ENCODE data around the gene GPR146.

The GPR146 gene

DNA sequence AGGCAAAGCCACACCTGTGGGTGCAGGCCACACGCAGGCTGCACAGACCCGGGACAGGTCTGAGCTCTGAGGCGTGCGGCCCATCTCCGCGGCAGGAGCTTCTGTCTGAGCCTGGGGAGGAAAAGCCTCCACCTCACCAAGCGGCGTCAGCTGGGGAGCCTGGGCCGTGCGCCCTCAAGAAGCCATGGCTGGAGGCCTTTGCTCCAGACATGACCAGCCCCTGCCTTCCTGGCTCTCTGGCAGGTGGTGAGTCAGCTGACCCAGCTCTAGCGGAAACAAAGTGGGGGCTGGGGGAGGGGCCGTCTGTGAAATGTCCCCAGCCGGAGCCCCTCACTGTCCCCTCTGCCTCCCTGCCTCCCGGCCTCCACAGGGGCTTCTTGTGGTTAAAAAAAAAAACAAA is 56.0 kb downstream of the GPR146 start:
- DNase-seq: no peak
- ATAC-seq: no peak
- no peaks in the 10 kb centered on the region for H3K9me3 Mint-ChIP-seq
- H3K4me1 Mint-ChIP-seq: peaks cover 19% of the 10 kb centered on the region
- H3K27me3 Mint-ChIP-seq: no peaks in the 10 kb centered on the region
- H3K27ac Mint-ChIP-seq: no peak overlapping the region
- peaks cover 9% of the 10 kb centered on the region for H3K36me3 Mint-ChIP-seq (ENCODE audit: low read depth)
- H3K4me3 Mint-ChIP-seq: no peak overlapping the region

DNA sequence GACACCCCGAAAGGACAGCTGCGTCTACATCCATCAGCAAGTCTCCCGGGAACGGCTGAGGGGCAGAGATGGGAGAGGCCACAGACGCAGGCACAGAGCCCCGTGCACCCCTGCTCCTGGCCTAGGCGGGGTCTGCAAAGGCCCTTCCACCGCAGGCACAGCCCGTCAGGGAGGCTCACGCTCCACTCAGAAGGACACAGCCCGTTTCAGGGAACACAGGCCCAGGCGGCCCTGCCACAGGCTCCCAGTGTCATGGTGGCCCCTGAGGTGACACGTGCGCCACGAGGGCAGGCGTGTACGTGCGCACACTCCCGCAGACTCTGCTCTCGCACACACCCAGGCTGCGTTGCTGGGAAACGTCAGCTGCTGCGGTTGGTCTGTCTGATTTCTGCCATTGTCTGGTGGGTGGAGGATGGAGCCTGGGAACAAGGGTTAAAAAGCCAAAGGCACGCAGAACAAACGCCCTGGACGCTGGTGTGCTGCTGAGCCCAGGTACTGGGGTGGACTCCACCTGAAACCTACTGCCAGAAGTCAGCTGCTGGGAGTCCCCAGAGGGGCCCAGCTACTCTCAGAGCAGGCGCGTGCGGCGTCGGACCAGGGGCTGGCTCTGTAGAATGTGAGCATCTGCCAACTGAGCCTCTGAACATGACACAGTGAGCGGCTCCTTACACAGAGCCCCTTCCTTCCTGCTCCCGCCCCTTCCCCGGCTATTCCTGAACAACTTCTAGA is 56.7 kb downstream of the GPR146 start:
- H3K4me3 Mint-ChIP-seq: no peak overlapping the region
- ATAC-seq (no peak), DNase-seq (no peak)
- no peaks in the 10 kb centered on the region for H3K9me3 Mint-ChIP-seq
- H3K4me1 Mint-ChIP-seq: peaks cover 19% of the 10 kb centered on the region
- peaks cover 9% of the 10 kb centered on the region for H3K36me3 Mint-ChIP-seq (ENCODE audit: low read depth)
- H3K27me3 Mint-ChIP-seq: no peaks in the 10 kb centered on the region
- no peak overlapping the region for H3K27ac Mint-ChIP-seq

DNA sequence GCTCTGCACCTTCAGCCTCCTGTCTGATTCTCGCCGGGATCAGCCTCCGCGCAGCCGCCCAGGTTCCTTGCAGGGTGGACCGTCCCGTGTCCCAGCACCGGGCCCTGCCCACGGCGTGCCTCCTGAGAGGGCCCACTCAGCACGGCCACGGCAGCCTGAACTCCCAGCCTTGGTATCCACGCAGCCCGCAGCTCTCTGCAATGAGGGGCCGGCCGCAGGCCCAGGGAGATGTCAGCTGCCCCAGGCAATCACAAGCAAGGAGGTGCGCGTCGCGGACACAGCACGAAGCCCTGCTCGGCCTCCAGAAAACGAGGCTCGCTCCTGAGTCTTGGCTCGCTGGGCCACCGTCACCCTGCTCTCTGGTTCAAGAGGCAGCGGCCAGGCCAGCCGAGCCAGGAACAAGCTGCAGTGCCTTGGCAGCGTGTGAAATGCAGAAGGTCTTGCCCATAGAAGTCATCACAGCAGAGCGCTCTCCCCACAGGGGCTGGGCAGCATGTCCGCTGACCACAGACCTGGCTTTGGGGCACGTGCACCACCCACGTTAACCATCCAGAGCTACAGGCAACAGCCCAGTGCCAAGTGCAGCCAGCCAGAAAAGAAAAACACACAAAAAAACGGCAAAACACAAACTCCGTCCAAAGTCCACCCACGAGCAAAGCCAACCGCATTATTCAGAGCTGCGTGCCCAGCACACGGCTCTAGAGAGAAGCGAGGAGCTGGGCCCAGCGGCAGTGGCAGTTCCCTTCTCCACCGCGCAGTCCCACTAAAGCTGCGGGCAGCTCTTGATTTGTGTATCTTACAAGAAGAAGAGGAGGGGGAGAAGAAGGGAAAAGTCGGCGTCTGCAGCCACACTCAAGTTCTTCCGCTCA is 57.5 kb downstream of the GPR146 start:
- no peak for ATAC-seq
- no peak for DNase-seq
- no peak overlapping the region for H3K4me3 Mint-ChIP-seq
- H3K36me3 Mint-ChIP-seq (ENCODE audit: low read depth): peaks cover 9% of the 10 kb centered on the region
- no peak overlapping the region for H3K27ac Mint-ChIP-seq
- no peaks in the 10 kb centered on the region for H3K27me3 Mint-ChIP-seq
- H3K4me1 Mint-ChIP-seq: peaks cover 19% of the 10 kb centered on the region
- no peaks in the 10 kb centered on the region for H3K9me3 Mint-ChIP-seq

DNA sequence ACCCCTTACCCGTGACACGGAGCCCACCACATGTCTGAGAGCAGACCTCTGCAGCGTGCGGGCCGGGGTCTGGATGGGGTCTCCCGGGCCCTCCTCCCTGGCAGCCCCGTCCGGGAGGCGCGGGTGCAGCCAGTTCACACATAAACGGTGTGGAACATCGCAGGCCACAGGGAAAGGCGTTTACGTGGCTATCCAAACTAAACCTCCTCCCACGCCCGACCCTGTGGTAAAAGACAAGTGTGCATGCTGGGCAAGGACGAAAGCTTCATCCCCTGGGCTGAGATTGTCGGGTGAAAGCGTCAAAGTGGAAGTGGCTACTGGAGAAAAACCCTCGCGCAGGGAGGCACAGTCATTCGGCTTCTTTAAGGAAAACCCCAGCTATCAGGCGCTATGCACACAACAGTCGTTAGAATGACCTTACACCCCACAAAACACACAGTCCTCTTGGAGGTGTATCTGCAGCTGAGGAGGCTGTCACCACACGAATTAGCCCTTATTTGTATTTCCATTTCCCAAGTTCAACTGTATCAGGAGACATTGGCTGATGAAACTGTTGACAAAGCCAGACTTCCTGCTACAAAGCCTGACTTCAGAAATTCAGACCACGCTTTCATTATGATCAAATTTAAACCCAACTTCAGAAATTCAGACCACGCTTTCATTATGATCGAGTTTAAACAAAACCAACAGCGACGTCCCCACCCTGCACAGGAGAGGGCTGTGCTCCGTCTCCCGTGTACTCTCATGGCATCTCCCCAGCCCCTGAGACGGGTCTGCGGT is 58.9 kb downstream of the GPR146 start:
- peak; percentile 69 for ATAC-seq

DNA sequence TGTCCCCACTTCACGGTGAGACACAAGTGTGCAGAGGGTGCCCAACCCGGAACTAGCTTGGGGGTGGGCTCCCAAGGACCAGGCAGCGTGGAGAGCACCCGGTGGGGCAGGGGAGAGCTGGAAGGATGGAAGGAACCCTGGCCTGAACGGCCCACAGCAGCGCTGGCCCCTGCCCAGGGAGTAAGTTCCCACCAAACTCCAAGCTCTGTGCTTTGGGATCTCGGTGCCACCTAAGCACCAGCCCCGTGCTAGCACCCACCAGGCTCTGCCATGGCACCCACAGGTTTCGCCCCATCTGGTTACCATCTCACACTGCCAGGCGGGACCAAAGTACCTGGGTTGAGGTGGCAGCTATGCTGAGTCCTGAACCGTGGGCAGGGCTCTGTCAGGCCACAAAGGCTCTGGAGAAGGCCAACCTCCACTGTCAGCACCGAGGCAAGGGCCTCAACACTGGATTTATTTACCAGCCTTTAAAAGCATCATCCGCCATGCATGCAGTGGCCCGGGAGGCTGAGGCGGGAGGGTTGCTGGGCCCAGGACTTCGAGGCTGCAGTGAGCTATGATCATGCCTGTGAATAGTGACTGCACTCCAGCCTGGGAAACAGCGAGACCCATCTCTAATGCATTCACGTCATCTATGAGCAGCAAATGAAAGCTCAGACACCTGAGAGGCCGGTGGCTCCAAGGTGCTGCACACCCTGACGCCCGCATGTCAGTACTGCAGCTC is 59.6 kb downstream of the GPR146 start:
- DNase-seq (no peak), ATAC-seq (no peak)
- peak overlapping the region; percentile 69 for H3K27ac Mint-ChIP-seq
- no peaks in the 10 kb centered on the region for H3K36me3 Mint-ChIP-seq (ENCODE audit: low read depth)
- no peaks in the 10 kb centered on the region for H3K27me3 Mint-ChIP-seq
- H3K9me3 Mint-ChIP-seq: no peaks in the 10 kb centered on the region
- H3K4me1 Mint-ChIP-seq: peaks cover 19% of the 10 kb centered on the region
- H3K4me3 Mint-ChIP-seq: peak overlapping the region; percentile 6

More for the DNA sequence above, 58.9 kb downstream of the GPR146 start:
- H3K9me3 Mint-ChIP-seq: no peaks in the 10 kb centered on the region
- H3K27ac Mint-ChIP-seq: peak overlapping the region; percentile 69
- H3K4me3 Mint-ChIP-seq: peak overlapping the region; percentile 6
- H3K4me1 Mint-ChIP-seq: peaks cover 19% of the 10 kb centered on the region
- H3K27me3 Mint-ChIP-seq: no peaks in the 10 kb centered on the region
- peak; percentile 31 for DNase-seq
- H3K36me3 Mint-ChIP-seq (ENCODE audit: low read depth): peaks cover 3% of the 10 kb centered on the region

DNA sequence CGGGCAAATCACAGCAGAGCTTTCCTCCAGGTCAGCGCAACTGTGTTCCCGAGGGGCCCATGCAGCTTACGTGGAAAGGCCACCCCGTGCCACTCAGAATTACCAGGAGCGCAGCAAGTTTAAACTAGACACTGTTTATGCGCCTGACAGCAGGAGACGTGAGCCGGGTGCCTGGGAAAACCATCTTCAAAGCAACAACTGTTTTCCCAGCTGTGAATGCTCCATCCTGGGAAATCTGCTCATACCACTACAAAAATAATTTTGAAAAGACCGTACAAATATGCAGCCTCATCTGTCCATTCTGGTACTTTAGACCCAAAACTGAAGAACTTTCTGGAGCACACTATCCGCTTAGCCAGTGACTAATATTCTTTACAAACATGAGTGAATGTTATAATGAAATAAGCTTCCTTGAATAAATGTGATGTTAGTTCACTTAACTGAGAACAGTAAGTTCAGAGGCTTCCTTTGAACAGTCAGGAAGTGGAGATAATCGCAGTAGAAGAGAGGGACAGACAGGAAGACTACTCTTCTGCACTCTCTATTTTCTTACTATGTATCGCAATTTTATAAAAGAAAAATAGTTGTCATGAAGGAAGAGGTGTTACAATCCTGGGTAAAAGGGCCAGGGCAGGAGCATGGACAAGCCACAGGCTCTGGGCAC is 60.3 kb downstream of the GPR146 start:
- no peak for ATAC-seq
- H3K4me1 Mint-ChIP-seq: peaks cover 19% of the 10 kb centered on the region
- no peaks in the 10 kb centered on the region for H3K9me3 Mint-ChIP-seq
- no peak overlapping the region for H3K4me3 Mint-ChIP-seq
- no peak for DNase-seq
- no peaks in the 10 kb centered on the region for H3K36me3 Mint-ChIP-seq (ENCODE audit: low read depth)
- H3K27me3 Mint-ChIP-seq: no peaks in the 10 kb centered on the region
- H3K27ac Mint-ChIP-seq: no peak overlapping the region

- H3K4me3 Mint-ChIP-seq: no peak overlapping the region
- H3K36me3 Mint-ChIP-seq (ENCODE audit: low read depth): no peaks in the 10 kb centered on the region
- DNase-seq: no peak
- no peak overlapping the region for H3K27ac Mint-ChIP-seq
- no peaks in the 10 kb centered on the region for H3K9me3 Mint-ChIP-seq
- peaks cover 19% of the 10 kb centered on the region for H3K4me1 Mint-ChIP-seq
- no peak for ATAC-seq
- no peaks in the 10 kb centered on the region for H3K27me3 Mint-ChIP-seq
Measured at GRCh38 chr7:1105189-1105588, 60.8 kb downstream of the GPR146 start.

DNA sequence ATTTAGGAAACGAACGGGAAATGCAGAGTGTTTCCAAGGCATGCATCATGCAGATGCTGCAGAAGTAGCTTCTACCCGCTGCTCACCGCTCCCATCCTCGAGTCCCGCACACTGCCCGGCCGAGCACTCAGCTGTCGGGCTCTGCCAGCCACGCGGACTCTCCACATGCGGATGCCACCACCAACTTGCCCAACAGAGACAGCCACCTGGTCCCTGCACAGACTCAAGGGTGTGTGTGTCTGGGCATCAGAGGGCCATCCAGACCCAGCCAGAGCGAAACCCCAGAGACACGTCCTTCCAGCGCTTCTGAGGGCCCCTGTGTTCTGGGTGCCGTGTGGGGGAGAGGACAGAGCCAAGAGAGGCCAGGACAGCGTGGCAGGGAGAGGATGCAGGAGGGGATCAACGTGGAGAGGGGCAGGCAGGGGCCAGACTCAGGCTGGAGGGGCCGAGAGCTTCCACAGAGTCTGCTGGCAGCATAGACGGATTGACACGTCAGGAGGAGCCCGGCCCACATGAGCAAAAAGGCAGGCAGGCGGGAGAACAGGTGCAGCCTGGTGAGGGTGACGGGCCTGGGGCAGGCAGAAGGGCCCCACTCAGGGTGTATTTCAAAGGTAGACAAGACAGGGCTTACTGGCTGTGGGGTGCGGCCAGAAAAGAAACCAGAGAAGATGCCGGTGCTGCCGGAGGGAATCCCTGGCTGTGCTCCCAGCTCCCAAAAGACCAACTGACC is 61.9 kb downstream of the GPR146 start:
- DNase-seq: no peak
- no peak for ATAC-seq
- Mint-ChIP-seq H3K27me3 (no peaks in the 10 kb centered on the region), H3K4me1 (peaks cover 19% of the 10 kb centered on the region), H3K9me3 (no peaks in the 10 kb centered on the region), H3K27ac (no peak overlapping the region), H3K36me3 (ENCODE audit: low read depth) (no peaks in the 10 kb centered on the region), H3K4me3 (no peak overlapping the region)

DNA sequence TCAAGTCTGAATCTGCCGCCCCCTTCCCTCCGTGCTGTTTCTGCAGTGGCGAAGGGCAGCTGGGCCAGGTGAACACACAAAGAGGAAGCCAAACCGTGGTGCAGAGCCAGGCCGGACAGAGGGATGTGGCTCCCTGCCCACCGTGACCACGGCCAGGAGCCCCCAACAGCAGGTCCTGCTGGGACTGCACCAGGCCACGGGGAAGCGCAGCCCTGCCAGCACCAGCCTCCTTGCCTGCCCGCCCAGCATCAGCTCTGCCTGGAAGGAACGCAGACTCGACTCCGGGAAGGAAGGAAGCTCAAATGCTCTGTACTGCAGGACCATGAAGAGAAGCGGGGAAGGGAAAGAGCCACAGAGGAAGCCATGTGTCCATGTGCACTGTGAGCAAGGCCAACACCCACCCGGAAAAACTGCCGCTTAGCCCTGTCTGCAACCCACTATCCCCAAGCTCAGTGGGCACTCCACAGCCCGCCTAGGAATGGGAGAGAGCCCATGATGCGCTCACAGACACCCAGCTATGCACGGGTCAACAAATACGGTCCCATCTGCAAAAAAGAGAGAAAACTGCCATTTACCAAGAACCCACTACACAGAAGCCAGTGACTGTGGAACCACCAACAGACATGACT is 62.6 kb downstream of the GPR146 start:
- Mint-ChIP-seq H3K9me3 (no peaks in the 10 kb centered on the region), H3K4me3 (no peak overlapping the region), H3K4me1 (peaks cover 19% of the 10 kb centered on the region), H3K36me3 (ENCODE audit: low read depth) (no peaks in the 10 kb centered on the region), H3K27me3 (no peaks in the 10 kb centered on the region), H3K27ac (no peak overlapping the region)
- DNase-seq: no peak
- ATAC-seq: no peak

DNA sequence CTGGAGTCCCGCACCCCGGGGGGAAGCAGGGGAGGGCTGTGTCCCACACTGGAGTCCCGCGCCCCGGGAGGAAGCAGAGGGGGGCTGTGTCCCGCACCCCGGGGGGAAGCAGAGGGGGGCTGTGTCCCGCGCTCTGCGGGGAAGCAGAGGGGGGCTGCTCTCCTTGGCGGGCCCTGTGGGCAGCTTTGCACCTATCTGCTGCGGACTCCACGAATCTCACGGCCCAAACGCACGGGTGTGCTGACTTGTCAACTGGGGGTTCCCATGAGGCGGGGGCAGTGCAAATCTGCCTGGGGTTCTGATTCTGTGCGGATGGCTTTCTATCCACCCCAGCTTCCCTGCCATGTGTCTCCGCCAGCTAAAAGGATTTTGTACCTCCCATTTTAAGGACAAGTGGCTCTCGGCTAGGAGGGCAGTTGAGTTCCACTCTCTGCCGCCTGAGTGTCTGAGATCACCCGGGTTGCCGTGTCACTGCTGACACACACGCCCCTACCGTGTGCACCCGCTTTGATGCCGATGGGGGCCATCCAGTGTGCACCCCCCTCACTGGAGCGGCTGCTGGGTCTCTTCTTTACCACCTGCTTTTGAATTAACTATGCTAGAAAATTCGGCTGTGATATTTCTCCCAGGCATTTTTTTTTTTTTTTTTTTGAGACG is 64.0 kb downstream of the GPR146 start:
- H3K4me3 Mint-ChIP-seq: no peak overlapping the region
- H3K36me3 Mint-ChIP-seq (ENCODE audit: low read depth): no peaks in the 10 kb centered on the region
- no peak overlapping the region for H3K27ac Mint-ChIP-seq
- peaks cover 14% of the 10 kb centered on the region for H3K4me1 Mint-ChIP-seq
- DNase-seq: no peak
- no peak for ATAC-seq
- H3K27me3 Mint-ChIP-seq: no peaks in the 10 kb centered on the region
- H3K9me3 Mint-ChIP-seq: no peaks in the 10 kb centered on the region

All from activated naive CD8-positive, alpha-beta T cell treated with anti-CD3 and anti-CD28 coated beads, Interleukin-2, amount 50 U/mL, for 24 hours (primary cell).